B cell (primary cell): ENCODE measurements around the gene INKA2.

ENCODE experiments used
- EZH2 ChIP-seq: IDR thresholded peaks from 2 replicates; pipeline ENCODE4 v1.6.1; 2012; ENCODE audit warnings: borderline replicate concordance, low read depth, mild to moderate bottlenecking, moderate library complexity, low read length; ENCODE audit not compliant: insufficient read depth, poor library complexity, severe bottlenecking
- TF ChIP-seq, protein P1 (sequence below): fragments of 200-600 bp; IDR thresholded peaks from one replicate; pipeline ENCODE4 v1.8.0; 2022; ENCODE audit warnings: antibody characterized with exemption, mild to moderate bottlenecking

DNA sequence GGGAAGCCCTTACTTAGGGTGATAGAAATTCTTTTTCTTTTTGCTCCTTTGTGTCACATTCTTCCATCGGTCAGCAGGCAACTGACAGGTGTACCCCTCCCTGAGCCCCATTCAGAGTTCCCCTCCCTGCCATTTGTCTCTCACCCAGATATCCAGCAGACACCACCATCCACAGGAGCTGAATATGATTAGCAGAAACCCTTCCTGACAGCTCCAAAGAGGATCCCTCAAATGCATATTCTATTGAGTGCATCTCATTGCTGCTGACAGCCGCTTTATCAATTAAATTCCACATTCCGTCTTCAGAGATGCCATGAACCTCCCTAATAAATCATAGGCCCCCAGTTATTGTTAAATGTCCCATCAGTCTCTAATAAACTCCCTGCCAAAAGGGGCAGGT, 10.4 kb upstream of the INKA2 start:
- TF ChIP-seq, protein P1, sequence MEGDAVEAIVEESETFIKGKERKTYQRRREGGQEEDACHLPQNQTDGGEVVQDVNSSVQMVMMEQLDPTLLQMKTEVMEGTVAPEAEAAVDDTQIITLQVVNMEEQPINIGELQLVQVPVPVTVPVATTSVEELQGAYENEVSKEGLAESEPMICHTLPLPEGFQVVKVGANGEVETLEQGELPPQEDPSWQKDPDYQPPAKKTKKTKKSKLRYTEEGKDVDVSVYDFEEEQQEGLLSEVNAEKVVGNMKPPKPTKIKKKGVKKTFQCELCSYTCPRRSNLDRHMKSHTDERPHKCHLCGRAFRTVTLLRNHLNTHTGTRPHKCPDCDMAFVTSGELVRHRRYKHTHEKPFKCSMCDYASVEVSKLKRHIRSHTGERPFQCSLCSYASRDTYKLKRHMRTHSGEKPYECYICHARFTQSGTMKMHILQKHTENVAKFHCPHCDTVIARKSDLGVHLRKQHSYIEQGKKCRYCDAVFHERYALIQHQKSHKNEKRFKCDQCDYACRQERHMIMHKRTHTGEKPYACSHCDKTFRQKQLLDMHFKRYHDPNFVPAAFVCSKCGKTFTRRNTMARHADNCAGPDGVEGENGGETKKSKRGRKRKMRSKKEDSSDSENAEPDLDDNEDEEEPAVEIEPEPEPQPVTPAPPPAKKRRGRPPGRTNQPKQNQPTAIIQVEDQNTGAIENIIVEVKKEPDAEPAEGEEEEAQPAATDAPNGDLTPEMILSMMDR = no peak
- no peak for TF ChIP-seq EZH2
